ENCODE results near the gene UBL3. TPM values are rescaled to one million over a fixed set of nuclear protein-coding genes. Genes with fewer than 3 reads are reported as not detected.

Gene UBL3
- total RNA-seq: 10 to 100 TPM; 52.9 to 78.2 (median 58.9) TPM

DNA sequence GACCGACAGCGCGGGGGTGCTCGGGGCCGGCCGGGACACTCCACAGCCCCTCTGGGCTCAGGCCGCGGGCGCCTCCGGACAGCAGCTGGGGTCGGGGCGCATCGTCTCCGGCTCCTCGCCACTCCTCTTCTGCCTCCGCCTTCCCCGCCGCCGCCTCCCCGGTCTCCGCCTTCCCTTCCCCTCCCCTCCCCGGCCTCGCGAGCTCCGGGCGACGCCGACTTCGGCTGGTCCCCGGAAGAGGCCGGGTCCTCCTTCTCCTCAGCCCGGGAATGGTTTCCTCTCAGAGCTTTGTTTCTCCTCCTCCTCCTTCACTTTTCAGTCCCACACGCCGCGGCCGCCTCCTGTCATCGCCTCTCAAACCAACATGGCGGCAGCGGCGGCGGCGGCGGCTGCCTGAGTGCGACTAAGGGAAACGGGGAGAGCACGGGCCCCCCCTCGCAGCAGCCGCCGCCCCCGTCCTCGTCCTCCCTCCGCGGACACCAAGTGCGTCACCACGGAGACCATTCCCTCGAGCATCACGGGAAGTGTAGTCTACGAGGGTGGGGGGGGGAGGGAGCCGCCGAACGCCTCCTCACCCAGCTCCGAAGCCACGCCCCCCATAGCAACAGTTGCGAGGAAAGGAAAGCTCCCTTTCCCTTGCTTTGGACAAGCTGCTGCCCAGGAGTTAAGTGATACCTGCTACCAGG, at the start of gene UBL3:
TSS of gene UBL3 (minus strand) at position 405 of the 686 bp plus-strand sequence. CDS start 1,079 bp downstream, outside the sequence.
- TF ChIP-seq CTCF (IDR thresholded peaks at IDR 0.05) (no peak), POLR2A (IDR thresholded peaks at IDR 0.05) (peak in 1 of 2 donors; percentile 65)
- 0% methylated on average over 59 to 64 of the region's 64 CpGs for WGBS, 2 donors
- intact Hi-C loops (cut with DNase I; ENCODE audit: low total_unique reads): no loop called here

GRCh38 chr13:29897102-29897501, 46.7 kb upstream of the UBL3 start:
- 72 to 80% methylated on average over 4 of the region's 4 CpGs for WGBS, 2 donors
- TF ChIP-seq CTCF (IDR thresholded peaks at IDR 0.05) (no peak), POLR2A (IDR thresholded peaks at IDR 0.05) (no peak)

More for the DNA sequence above, at the start of gene UBL3:
- H3K4me3 ChIP-seq (ENCODE audit: low read depth, poor library complexity, severe bottlenecking): peak within 1 kb of the TSS; percentile 90
- DNase-seq (ENCODE audit: low spot score in 2 of 2): peak; percentile 96 to 99

DNA sequence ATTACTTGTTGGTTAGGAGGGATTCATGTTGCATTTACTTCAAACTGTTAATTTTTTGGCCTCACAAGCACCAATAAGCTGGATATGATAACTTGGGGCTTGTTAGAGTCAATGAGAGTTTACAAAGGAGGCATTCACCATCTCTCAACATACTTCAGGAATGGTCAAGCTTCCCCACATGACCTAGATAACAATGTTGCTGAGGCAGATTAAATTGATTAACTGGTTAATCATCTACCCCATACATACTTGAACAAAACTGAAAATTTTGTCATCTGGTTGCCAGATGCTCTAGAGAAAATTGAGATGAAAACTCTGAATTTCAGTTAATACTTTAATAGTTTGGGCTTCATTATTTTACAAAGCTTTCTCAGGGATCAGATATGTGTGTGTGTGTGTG, 43.0 kb upstream of the UBL3 start:
- TF ChIP-seq CTCF (IDR thresholded peaks at IDR 0.05) (no peak), POLR2A (IDR thresholded peaks at IDR 0.05) (no peak)
- intact Hi-C loops (cut with DNase I; ENCODE audit: low total_unique reads): no loop called here
- no peak for DNase-seq (ENCODE audit: low spot score in 2 of 2)
- no peak overlapping the region for H3K4me3 ChIP-seq (ENCODE audit: low read depth, poor library complexity, severe bottlenecking)

More at GRCh38 chr13:29897102-29897501, 46.7 kb upstream of the UBL3 start:
- no peak for DNase-seq (ENCODE audit: low spot score in 2 of 2)
- no peak overlapping the region for H3K4me3 ChIP-seq (ENCODE audit: low read depth, poor library complexity, severe bottlenecking)
- intact Hi-C loops (cut with DNase I; ENCODE audit: low total_unique reads): no loop called here

GRCh38 chr13:29892151-29892550, 41.7 kb upstream of the UBL3 start:
- no peak for DNase-seq (ENCODE audit: low spot score in 2 of 2)
- intact Hi-C loops (cut with DNase I; ENCODE audit: low total_unique reads): no loop called here
- no peak overlapping the region for H3K4me3 ChIP-seq (ENCODE audit: low read depth, poor library complexity, severe bottlenecking)
- no peak for TF ChIP-seq POLR2A (IDR thresholded peaks at IDR 0.05)
- TF ChIP-seq CTCF (IDR thresholded peaks at IDR 0.05): no peak
- 73 to 79% methylated on average over 10 of the region's 10 CpGs for WGBS, 2 donors

- intact Hi-C loops (cut with DNase I; ENCODE audit: low total_unique reads): no loop called here
- WGBS, 2 donors: 96 to 97% methylated on average over 3 of the region's 3 CpGs
- DNase-seq (ENCODE audit: low spot score in 2 of 2): no peak
- H3K4me3 ChIP-seq (ENCODE audit: low read depth, poor library complexity, severe bottlenecking): no peak overlapping the region
- no peak for TF ChIP-seq POLR2A (IDR thresholded peaks at IDR 0.05)
- no peak for TF ChIP-seq CTCF (IDR thresholded peaks at IDR 0.05)
Observed at GRCh38 chr13:29889111-29889510, 38.7 kb upstream of the UBL3 start.

DNA sequence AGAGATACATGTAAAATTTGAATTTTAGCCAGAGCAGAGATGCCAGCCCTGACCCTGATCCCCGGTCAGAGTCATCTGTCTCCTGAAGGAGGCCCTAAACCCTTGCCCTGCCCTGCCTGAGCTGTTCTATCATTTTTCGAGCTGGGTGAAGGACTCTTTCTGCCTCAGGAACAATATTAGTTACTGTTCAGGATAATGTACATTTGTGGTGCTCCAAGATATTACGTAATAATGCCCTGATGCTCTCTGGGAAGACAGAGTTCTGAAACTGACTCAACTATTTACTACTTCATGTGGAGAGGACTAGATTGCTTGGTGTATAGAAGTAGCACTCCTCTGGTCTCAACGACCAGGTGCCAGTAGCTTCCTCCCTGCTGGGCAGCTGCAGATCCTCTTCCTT, 37.9 kb upstream of the UBL3 start:
- TF ChIP-seq POLR2A (IDR thresholded peaks at IDR 0.05) (no peak), CTCF (IDR thresholded peaks at IDR 0.05) (no peak)
- intact Hi-C loops (cut with DNase I; ENCODE audit: low total_unique reads): no loop called here
- WGBS, 2 donors: 63 to 68% methylated on average over 4 of the region's 4 CpGs
- no peak for DNase-seq (ENCODE audit: low spot score in 2 of 2)
- H3K4me3 ChIP-seq (ENCODE audit: low read depth, poor library complexity, severe bottlenecking): no peak overlapping the region
